ENCODE data around the gene CDH4. TPM values are rescaled to one million over a fixed set of nuclear protein-coding genes. Genes with fewer than 3 reads are reported as not detected.

Gene CDH4
- total RNA-seq, 1 experiment from 2014 or later = 5.3 TPM

DNA sequence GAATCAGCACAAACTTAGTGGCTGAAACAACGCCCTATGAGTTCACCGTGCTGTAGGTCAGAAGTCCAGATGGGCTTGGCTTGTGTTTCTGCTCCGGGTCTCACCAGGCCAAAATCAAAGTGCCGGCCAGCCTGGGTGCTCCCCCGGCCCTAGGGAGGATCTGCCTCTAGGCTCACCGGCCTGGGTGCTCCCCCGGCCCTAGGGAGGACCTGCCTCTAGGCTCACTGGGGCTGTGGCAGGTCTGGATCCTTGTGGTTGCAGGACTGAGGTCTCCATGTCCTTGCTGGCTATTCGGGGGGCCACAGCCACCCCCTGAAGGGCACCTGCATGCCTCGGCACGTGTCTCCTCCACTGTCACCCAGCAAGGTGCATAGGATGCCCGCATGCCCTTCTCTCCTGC, 597.3 kb downstream of the CDH4 start:
- TF ChIP-seq, protein P1, sequence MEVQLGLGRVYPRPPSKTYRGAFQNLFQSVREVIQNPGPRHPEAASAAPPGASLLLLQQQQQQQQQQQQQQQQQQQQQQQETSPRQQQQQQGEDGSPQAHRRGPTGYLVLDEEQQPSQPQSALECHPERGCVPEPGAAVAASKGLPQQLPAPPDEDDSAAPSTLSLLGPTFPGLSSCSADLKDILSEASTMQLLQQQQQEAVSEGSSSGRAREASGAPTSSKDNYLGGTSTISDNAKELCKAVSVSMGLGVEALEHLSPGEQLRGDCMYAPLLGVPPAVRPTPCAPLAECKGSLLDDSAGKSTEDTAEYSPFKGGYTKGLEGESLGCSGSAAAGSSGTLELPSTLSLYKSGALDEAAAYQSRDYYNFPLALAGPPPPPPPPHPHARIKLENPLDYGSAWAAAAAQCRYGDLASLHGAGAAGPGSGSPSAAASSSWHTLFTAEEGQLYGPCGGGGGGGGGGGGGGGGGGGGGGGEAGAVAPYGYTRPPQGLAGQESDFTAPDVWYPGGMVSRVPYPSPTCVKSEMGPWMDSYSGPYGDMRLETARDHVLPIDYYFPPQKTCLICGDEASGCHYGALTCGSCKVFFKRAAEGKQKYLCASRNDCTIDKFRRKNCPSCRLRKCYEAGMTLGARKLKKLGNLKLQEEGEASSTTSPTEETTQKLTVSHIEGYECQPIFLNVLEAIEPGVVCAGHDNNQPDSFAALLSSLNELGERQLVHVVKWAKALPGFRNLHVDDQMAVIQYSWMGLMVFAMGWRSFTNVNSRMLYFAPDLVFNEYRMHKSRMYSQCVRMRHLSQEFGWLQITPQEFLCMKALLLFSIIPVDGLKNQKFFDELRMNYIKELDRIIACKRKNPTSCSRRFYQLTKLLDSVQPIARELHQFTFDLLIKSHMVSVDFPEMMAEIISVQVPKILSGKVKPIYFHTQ (CRISPR knock-in tag; IDR thresholded peaks at IDR 0.05) = no peak
- TF ChIP-seq CBFB (CRISPR knock-in tag; IDR thresholded peaks at IDR 0.05; ENCODE audit: low read depth) (no peak), RORB (CRISPR knock-in tag; IDR thresholded peaks at IDR 0.05) (no peak), STAT6 (CRISPR knock-in tag; conservative IDR thresholded peaks at IDR 0.05; ENCODE audit: low read depth) (no peak), NR1H2 (CRISPR knock-in tag; IDR thresholded peaks at IDR 0.05) (no peak), ZNF396 (CRISPR knock-in tag; IDR thresholded peaks at IDR 0.05; ENCODE audit: borderline replicate concordance) (no peak), ZBTB21 (CRISPR knock-in tag; IDR thresholded peaks at IDR 0.05; ENCODE audit: borderline replicate concordance) (no peak), ETV6 (CRISPR knock-in tag; IDR thresholded peaks at IDR 0.05) (no peak), ZNF281 (CRISPR knock-in tag; IDR thresholded peaks at IDR 0.05) (no peak), SP1 (CRISPR knock-in tag; conservative IDR thresholded peaks at IDR 0.05) (no peak), PRDM15 (CRISPR knock-in tag; IDR thresholded peaks at IDR 0.05) (no peak), ZNF423 (CRISPR knock-in tag; IDR thresholded peaks at IDR 0.05) (no peak), CREM (CRISPR knock-in tag; IDR thresholded peaks at IDR 0.05) (no peak), NFE2L1 (CRISPR knock-in tag; IDR thresholded peaks at IDR 0.05) (no peak), SMAD3 (CRISPR knock-in tag; IDR thresholded peaks at IDR 0.05; ENCODE audit: borderline replicate concordance) (no peak)
- TF ChIP-seq, protein P2, sequence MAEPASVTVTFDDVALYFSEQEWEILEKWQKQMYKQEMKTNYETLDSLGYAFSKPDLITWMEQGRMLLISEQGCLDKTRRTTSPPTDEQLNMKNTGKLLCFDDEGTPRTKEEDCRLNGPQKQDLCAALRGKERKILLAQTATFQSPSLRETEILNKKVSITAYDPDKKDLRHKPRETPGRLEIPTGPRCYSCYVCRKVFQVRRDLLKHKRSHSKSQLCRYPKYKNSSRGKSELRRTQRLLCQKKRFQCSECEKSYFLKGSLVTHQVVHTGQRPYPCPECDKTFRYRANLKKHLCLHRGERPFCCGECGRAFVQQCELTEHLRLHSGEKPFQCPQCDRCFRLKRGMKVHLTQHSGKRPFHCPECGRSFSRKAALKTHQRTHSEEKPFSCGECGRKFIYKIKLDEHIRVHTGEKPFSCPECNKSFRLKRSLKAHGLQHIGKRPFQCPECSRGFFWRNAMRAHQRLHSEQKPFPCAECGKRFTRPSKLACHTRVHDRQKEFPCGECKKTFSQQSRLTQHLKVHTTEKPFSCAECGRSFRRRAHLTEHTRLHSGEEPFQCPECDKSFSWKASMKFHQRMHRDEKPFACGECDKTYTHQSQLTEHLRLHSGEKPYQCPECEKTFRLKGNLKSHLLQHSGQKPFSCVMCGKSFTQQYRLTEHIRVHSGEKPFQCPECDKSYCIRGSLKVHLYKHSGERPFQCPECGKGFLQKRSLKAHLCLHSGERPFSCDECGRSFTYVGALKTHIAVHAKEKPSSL (CRISPR knock-in tag; conservative IDR thresholded peaks at IDR 0.05) = no peak
- TF ChIP-seq, protein P3, sequence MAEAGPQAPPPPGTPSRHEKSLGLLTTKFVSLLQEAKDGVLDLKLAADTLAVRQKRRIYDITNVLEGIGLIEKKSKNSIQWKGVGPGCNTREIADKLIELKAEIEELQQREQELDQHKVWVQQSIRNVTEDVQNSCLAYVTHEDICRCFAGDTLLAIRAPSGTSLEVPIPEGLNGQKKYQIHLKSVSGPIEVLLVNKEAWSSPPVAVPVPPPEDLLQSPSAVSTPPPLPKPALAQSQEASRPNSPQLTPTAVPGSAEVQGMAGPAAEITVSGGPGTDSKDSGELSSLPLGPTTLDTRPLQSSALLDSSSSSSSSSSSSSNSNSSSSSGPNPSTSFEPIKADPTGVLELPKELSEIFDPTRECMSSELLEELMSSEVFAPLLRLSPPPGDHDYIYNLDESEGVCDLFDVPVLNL (CRISPR knock-in tag; IDR thresholded peaks at IDR 0.05; ENCODE audit: borderline replicate concordance, low read depth) = no peak
- TF ChIP-seq, protein P4, sequence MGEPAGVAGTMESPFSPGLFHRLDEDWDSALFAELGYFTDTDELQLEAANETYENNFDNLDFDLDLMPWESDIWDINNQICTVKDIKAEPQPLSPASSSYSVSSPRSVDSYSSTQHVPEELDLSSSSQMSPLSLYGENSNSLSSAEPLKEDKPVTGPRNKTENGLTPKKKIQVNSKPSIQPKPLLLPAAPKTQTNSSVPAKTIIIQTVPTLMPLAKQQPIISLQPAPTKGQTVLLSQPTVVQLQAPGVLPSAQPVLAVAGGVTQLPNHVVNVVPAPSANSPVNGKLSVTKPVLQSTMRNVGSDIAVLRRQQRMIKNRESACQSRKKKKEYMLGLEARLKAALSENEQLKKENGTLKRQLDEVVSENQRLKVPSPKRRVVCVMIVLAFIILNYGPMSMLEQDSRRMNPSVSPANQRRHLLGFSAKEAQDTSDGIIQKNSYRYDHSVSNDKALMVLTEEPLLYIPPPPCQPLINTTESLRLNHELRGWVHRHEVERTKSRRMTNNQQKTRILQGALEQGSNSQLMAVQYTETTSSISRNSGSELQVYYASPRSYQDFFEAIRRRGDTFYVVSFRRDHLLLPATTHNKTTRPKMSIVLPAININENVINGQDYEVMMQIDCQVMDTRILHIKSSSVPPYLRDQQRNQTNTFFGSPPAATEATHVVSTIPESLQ (CRISPR knock-in tag; IDR thresholded peaks at IDR 0.05) = no peak
- Mint-ChIP-seq H3K36me3 (peaks cover 4% of the 10 kb centered on the region; the same call in 1 of the 2 replicates), H3K4me1 (no peaks in the 10 kb centered on the region), H3K27me3 (ENCODE audit: low read depth) (peaks cover 18% of the 10 kb centered on the region), H3K9me3 (peaks cover 11% of the 10 kb centered on the region), H3K27ac (no peak overlapping the region), H3K4me3 (no peak overlapping the region)
- ATAC-seq (no peak), DNase-seq (ENCODE audit: low spot score) (no peak)
- POLR2A ChIA-PET = no interaction called here
- CTCF ChIA-PET = no interaction called here
